Parathyroid adenoma (tissue), 2 donors: ENCODE data around the gene CALHM2.

ENCODE experiments used
- H2AFZ ChIP-seq: fragments of 300-600 bp; sonication (generic); one replicate; pipeline ENCODE4 v1.7.0; 2017; ENCODE audit warnings: antibody characterized with exemption, mild to moderate bottlenecking
- H3K27ac ChIP-seq: fragments of 300-600 bp; sonication (generic); one replicate; pipeline ENCODE4 v1.7.0; 2017
- H3K27me3 ChIP-seq: fragments of 300-600 bp; sonication (generic); one replicate; pipeline ENCODE4 v1.7.0; 2017; ENCODE audit warnings: low read length; ENCODE audit not compliant: control insufficient read depth, insufficient read depth
- H3K36me3 ChIP-seq: fragments of 300-600 bp; sonication (generic); one replicate; pipeline ENCODE4 v1.7.0; 2017; ENCODE audit warnings: low read length; ENCODE audit not compliant: control insufficient read depth, insufficient read depth
- H3K4me1 ChIP-seq: fragments of 300-600 bp; sonication (generic); one replicate; pipeline ENCODE4 v1.7.0; 2017; ENCODE audit warnings: control low read depth
- H3K4me2 ChIP-seq: fragments of 300-600 bp; sonication (generic); one replicate; pipeline ENCODE4 v1.7.0; 2017; ENCODE audit warnings: low read length
- H3K4me3 ChIP-seq: fragments of 300-600 bp; sonication (generic); one replicate; pipeline ENCODE4 v1.7.0; 2017; ENCODE audit warnings: low read depth, low read length
- H3K79me2 ChIP-seq: fragments of 300-600 bp; sonication (generic); one replicate; pipeline ENCODE4 v1.7.0; 2017; ENCODE audit warnings: control low read depth
- H3K9ac ChIP-seq: fragments of 300-600 bp; sonication (generic); one replicate; pipeline ENCODE4 v1.7.0; 2017; ENCODE audit warnings: mild to moderate bottlenecking
- H3K9me3 ChIP-seq: fragments of 300-600 bp; sonication (generic); one replicate; pipeline ENCODE4 v1.7.0; 2017; ENCODE audit warnings: low read length; ENCODE audit not compliant: control insufficient read depth
- CTCF ChIP-seq: fragments of 300-600 bp; sonication (generic); IDR thresholded peaks from one replicate; pipeline ENCODE4 v1.7.0; 2017; ENCODE audit warnings: antibody characterized with exemption, mild to moderate bottlenecking
- donor health status: primary hyperparathyroidism.

Gene CALHM2

GRCh38 chr10:103445366-103445765 lies 6.8 kb downstream of the CALHM2 start:
- H2AFZ ChIP-seq = no peak overlapping the region
- TF ChIP-seq CTCF = no peak
- H3K79me2 ChIP-seq = no peaks in the 10 kb centered on the region
- H3K4me1 ChIP-seq = no peaks in the 10 kb centered on the region
- H3K27ac ChIP-seq = peak overlapping the region; percentile 74
- no peak overlapping the region for H3K4me3 ChIP-seq
- H3K9me3 ChIP-seq = no peaks in the 10 kb centered on the region
- H3K27me3 ChIP-seq = no peaks in the 10 kb centered on the region
- H3K9ac ChIP-seq = no peak overlapping the region
- H3K36me3 ChIP-seq = no peaks in the 10 kb centered on the region
- H3K4me2 ChIP-seq = no peak overlapping the region

GRCh38 chr10:103444478-103444877 lies 7.7 kb downstream of the CALHM2 start:
- Histone ChIP-seq H3K9me3 (no peaks in the 10 kb centered on the region), H3K27ac (peak overlapping the region; percentile 74), H3K79me2 (no peaks in the 10 kb centered on the region), H3K36me3 (no peaks in the 10 kb centered on the region), H3K4me1 (no peaks in the 10 kb centered on the region), H3K27me3 (no peaks in the 10 kb centered on the region), H3K9ac (no peak overlapping the region), H3K4me3 (no peak overlapping the region), H2AFZ (no peak overlapping the region), H3K4me2 (no peak overlapping the region)
- TF ChIP-seq CTCF = no peak

- H3K36me3 ChIP-seq = no peaks in the 10 kb centered on the region
- no peaks in the 10 kb centered on the region for H3K79me2 ChIP-seq
- no peak overlapping the region for H3K4me2 ChIP-seq
- H3K27me3 ChIP-seq = no peaks in the 10 kb centered on the region
- H2AFZ ChIP-seq = no peak overlapping the region
- no peak overlapping the region for H3K9ac ChIP-seq
- no peaks in the 10 kb centered on the region for H3K4me1 ChIP-seq
- H3K9me3 ChIP-seq = no peaks in the 10 kb centered on the region
- H3K4me3 ChIP-seq = no peak overlapping the region
- no peak for TF ChIP-seq CTCF
- H3K27ac ChIP-seq = no peak overlapping the region
These were observed 8.5 kb downstream of the CALHM2 start for GRCh38 chr10:103443475-103444185.

- Histone ChIP-seq H3K4me2 (no peak overlapping the region), H3K27me3 (no peaks in the 10 kb centered on the region), H2AFZ (no peak overlapping the region), H3K4me1 (no peaks in the 10 kb centered on the region), H3K36me3 (no peaks in the 10 kb centered on the region), H3K27ac (no peak overlapping the region), H3K79me2 (no peaks in the 10 kb centered on the region), H3K9me3 (no peaks in the 10 kb centered on the region), H3K4me3 (no peak overlapping the region), H3K9ac (no peak overlapping the region)
- no peak for TF ChIP-seq CTCF
These were observed 10.1 kb downstream of the CALHM2 start for GRCh38 chr10:103442031-103442461.

GRCh38 chr10:103441611-103442010 lies 10.6 kb downstream of the CALHM2 start:
- no peaks in the 10 kb centered on the region for H3K4me1 ChIP-seq
- H3K4me2 ChIP-seq = no peak overlapping the region
- H3K27ac ChIP-seq = no peak overlapping the region
- H2AFZ ChIP-seq = no peak overlapping the region
- no peak overlapping the region for H3K9ac ChIP-seq
- no peak for TF ChIP-seq CTCF
- no peaks in the 10 kb centered on the region for H3K36me3 ChIP-seq
- no peaks in the 10 kb centered on the region for H3K79me2 ChIP-seq
- no peaks in the 10 kb centered on the region for H3K27me3 ChIP-seq
- no peak overlapping the region for H3K4me3 ChIP-seq
- H3K9me3 ChIP-seq = no peaks in the 10 kb centered on the region
